Endothelial cell of umbilical vein (primary cell): ENCODE measurements around the gene TAGLN2. TPM values are rescaled to one million over a fixed set of nuclear protein-coding genes. Genes with fewer than 3 reads are reported as not detected.

ENCODE experiments used
- BruUV-seq: library from RNA; stranded (reverse); fragments of 400-500 nt; replicated peaks from 2 replicates; lab custom pipeline; 2021; lab: Mats Ljungman, UMichigan
- CTCF ChIA-PET: fragments of 300-600, 350-600 bp; sonication (Branson Sonifier 250); formaldehyde crosslinking; loops from one replicate; lab custom pipeline; 2021; ENCODE audit warnings: antibody characterized with exemption, inconsistent platforms; lab: Charles Lee
- POLR2A ChIA-PET: fragments of 300-600, 350-600 bp; sonication (Branson Sonifier 250); formaldehyde crosslinking; loops from one replicate; lab custom pipeline; 2021; ENCODE audit warnings: antibody characterized with exemption, inconsistent platforms; lab: Charles Lee
- DNase-seq: peaks from one replicate; pipeline ENCODE4 v3.0.0-alpha.2; 2011; ENCODE audit warnings: low read depth, low spot score
- FAIRE-seq: peaks from 2 replicates; lab custom pipeline; 2011; peaks lifted over from hg19 to GRCh38; lab: Jason Lieb, UNC
- H2AFZ ChIP-seq: 2 replicates; pipeline ENCODE4 v1.6.0; 2012; ENCODE audit warnings: low read depth, low read length, control low read depth, inconsistent platforms
- H3K27ac ChIP-seq: 2 replicates; pipeline ENCODE4 v1.5.1; 2011; ENCODE audit warnings: low read depth, mild to moderate bottlenecking, control low read depth, low read length, moderate library complexity; ENCODE audit not compliant: insufficient read depth
- H3K27me3 ChIP-seq, 2 experiments: 2 replicates each; pipeline versions ENCODE4 v1.6.0 to v1.6.1; 2011; ENCODE audit warnings: low read length in 2 of 2, mixed read lengths in 1 of 2; ENCODE audit not compliant: control insufficient read depth in 2 of 2, insufficient read depth in 2 of 2
- H3K36me3 ChIP-seq, 2 experiments: 2 replicates in 1 of 2; 3 replicates in 1 of 2; pipeline ENCODE4 v1.5.1; 2011; ENCODE audit warnings: low read length in 2 of 2, mild to moderate bottlenecking in 1 of 2, moderate library complexity in 1 of 2; ENCODE audit not compliant: control insufficient read depth in 2 of 2, insufficient read depth in 2 of 2; ENCODE audit errors: extremely low read depth in 1 of 2
- H3K4me1 ChIP-seq: 3 replicates; pipeline ENCODE4 v1.5.1; 2011; ENCODE audit warnings: mild to moderate bottlenecking, low read length; ENCODE audit not compliant: control insufficient read depth, insufficient read depth; ENCODE audit errors: extremely low read depth
- H3K4me2 ChIP-seq: 2 replicates; pipeline ENCODE4 v1.6.1; 2011; ENCODE audit warnings: low read length, control low read depth, mixed read lengths; ENCODE audit not compliant: insufficient read depth
- H3K4me3 ChIP-seq, 3 experiments: fragments of 200-600 bp in 1 of 3; sonication (generic), shearing (Covaris generic) in 1 of 3; replicated peaks in 1 of 3; 2 replicates each; pipeline ENCODE4 v1.5.1; 2011 to 2016; ENCODE audit warnings: control low read depth in 3 of 3, low read length in 3 of 3, mild to moderate bottlenecking in 2 of 3, inconsistent platforms in 1 of 3, low read depth in 1 of 3, moderate library complexity in 1 of 3; ENCODE audit not compliant: insufficient read depth in 1 of 3
- H3K79me2 ChIP-seq: 2 replicates; pipeline ENCODE4 v1.6.0; 2012; ENCODE audit warnings: low read length, inconsistent platforms; ENCODE audit not compliant: control insufficient read depth, insufficient read depth
- H3K9ac ChIP-seq: replicated peaks from 2 replicates; pipeline ENCODE3; 2011; ENCODE audit warnings: low read length, control low read depth; ENCODE audit not compliant: insufficient read depth; ENCODE audit errors: extremely low read depth
- H3K9me1 ChIP-seq: replicated peaks from 3 replicates; pipeline ENCODE4 v1.6.0; 2011; ENCODE audit warnings: mild to moderate bottlenecking, low read length; ENCODE audit not compliant: control insufficient read depth, insufficient read depth; ENCODE audit errors: extremely low read depth
- H3K9me3 ChIP-seq: replicated peaks from 2 replicates; pipeline ENCODE4 v1.5.1; 2012; ENCODE audit warnings: low read length, inconsistent platforms; ENCODE audit not compliant: control insufficient read depth, insufficient read depth
- H4K20me1 ChIP-seq: replicated peaks from 2 replicates; pipeline ENCODE3; 2011; ENCODE audit warnings: mild to moderate bottlenecking, low read length; ENCODE audit not compliant: control insufficient read depth, insufficient read depth; ENCODE audit errors: extremely low read depth
- EZH2 ChIP-seq: IDR thresholded peaks from 2 replicates; pipeline ENCODE4 v1.6.1; 2012; ENCODE audit warnings: borderline replicate concordance, low read depth, mild to moderate bottlenecking, moderate library complexity, low read length, inconsistent platforms; ENCODE audit not compliant: severe bottlenecking
- FOS ChIP-seq: IDR thresholded peaks from 2 replicates; pipeline ENCODE4 v1.6.1; 2011; ENCODE audit warnings: mild to moderate bottlenecking, low read length, moderate library complexity, borderline replicate concordance; ENCODE audit not compliant: insufficient read depth
- GATA2 ChIP-seq: IDR thresholded peaks from 2 replicates; pipeline ENCODE4 v1.7.0; 2011; ENCODE audit warnings: low read depth, mild to moderate bottlenecking, moderate library complexity, mixed read lengths, low read length; ENCODE audit not compliant: insufficient read length, insufficient read depth
- JUN ChIP-seq: IDR thresholded peaks from 2 replicates; pipeline ENCODE4 v1.6.1; 2011; ENCODE audit warnings: borderline replicate concordance, low read depth; ENCODE audit not compliant: insufficient read length, insufficient read depth
- MYC ChIP-seq: IDR thresholded peaks from one replicate; pipeline ENCODE4 v1.6.1; 2011; ENCODE audit warnings: mild to moderate bottlenecking, low read depth, low read length
- POLR2A ChIP-seq: IDR thresholded peaks from 2 replicates; pipeline ENCODE4 v1.6.1; 2012; ENCODE audit warnings: low read depth, mild to moderate bottlenecking, control low read depth, low read length
- POLR2AphosphoS5 ChIP-seq: IDR thresholded peaks from 2 replicates; pipeline ENCODE4 v1.6.1; 2012; ENCODE audit warnings: low read depth, mild to moderate bottlenecking, control low read depth, low read length, moderate library complexity; ENCODE audit not compliant: insufficient read depth
- dilution Hi-C: fragments of 300-500 bp; cut with MboI; formaldehyde crosslinking; loops from one replicate; pipeline ENCODE4 v1.15.0; 2019; ENCODE audit warnings: low sequenced_read_pairs; ENCODE audit not compliant: extremely low pct_ligation_motif_present
- intact Hi-C: fragments of 100-400 bp; cut with micrococcal nuclease; formaldehyde crosslinking; loops from one replicate; pipeline ENCODE4 v1.10.0; 2022
- polyA plus RNA-seq, 4 experiments: library from polyadenylated mRNA; depleted of rRNA in 3 of 4; stranded (reverse) in 3 of 4; unstranded in 1 of 4; fragments of >200 nt; gene quantifications; 2 replicates each; pipeline versions ENCODE4 v1.2.1 to v1.2.3, GENCODE V29; 2011 to 2012; ENCODE audit warnings: missing spikeins in 1 of 4
- total RNA-seq: library from RNA; stranded (reverse); gene quantifications from 2 replicates; pipeline ENCODE4 v1.2.3, GENCODE V29; 2021
- TF ChIP-seq, protein P1 (sequence below): IDR thresholded peaks from 2 replicates; pipeline ENCODE4 v1.6.1; 2011; ENCODE audit not compliant: insufficient read depth, insufficient read length
- TF ChIP-seq, protein P2 (sequence below), 2 donors: IDR thresholded peaks; 1 replicate in 1 of 2; 2 replicates in 1 of 2; pipeline ENCODE4 v1.5.1; 2011; ENCODE audit warnings: low read length in 2 of 2, mild to moderate bottlenecking in 2 of 2, moderate library complexity in 2 of 2, control low read depth in 1 of 2, inconsistent platforms in 1 of 2, low read depth in 1 of 2; ENCODE audit not compliant: insufficient read depth in 1 of 2; ENCODE audit errors: extremely low read depth in 1 of 2

Gene TAGLN2
- total and polyA plus RNA-seq, 2 donors (not counting 3 experiments of a cell fraction or from before 2014, with no cell fraction given) = 646 to 1,279 TPM

DNA sequence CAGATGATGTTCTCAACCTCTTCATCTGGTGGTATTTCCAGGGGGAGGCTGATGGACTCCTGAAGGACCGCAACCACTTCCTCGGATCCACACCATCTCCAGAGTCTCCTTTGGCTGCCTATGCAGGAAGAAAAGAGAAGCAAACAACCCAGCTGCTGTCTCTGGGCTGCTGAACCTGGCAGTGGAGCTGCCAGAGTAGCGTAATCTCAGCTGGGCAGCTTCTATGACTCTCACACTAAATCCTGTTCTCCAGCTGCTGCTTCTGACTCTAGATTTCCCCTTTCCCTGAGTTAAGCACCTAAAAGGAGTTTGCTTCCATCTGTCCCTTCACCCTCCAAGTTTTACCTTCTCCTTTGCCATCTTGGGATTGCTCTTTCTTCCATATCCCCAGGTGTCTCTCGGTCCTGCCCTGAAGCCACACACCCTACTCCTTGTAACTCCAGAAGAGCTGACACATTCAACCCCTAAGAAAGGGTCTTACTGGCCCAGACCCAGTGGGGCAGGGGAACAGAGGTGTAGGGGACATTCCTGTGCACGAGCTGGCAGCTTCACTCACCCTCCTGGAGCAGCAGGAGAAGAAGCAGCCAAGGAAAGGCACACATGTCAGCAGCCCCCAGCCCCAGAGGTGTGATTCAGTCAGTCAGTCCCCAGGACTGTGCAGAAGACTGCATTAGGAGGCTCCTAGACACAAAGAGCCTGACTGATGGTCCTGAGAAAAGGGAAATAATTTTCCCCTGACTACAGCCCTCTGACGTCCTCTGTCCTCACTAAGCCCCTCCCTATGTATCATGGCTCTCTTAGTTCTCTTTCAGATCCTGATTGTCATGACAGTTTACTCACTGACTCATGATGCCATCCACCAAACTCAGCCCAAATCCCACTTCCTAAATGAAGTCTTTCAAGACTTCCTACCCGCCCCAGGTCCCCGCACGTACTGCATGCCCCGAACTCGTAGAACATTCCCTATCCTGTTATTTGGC is 28.5 kb upstream of the TAGLN2 start, which contains the start of gene SLAMF9:
SLAMF9 (minus strand) TSS at position 702 of the 980 bp plus-strand sequence; CDS start at position 602, 100 bp downstream.
- POLR2A ChIA-PET = no interaction called here
- intact Hi-C loops = no loop called here

DNA sequence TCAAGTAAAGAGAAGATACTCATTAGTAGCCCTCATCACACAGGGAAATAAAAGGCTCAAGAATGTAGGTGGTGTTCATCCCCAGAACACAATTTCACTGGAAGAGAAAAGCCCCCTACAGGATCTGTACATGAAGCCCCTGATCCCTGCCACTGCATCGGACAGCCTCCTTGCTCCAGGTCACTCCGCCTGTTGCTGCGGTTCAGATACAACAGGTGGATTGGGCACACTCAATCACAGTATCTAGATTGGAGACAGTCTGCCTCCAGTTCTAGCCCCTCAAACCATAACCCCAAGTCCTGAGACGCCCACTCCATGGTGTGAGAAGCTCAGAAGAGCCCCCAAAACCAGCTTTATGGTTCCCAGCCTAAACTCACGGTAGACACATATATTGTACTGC is 27.6 kb upstream of the TAGLN2 start:
- H3K36me3 ChIP-seq = no peaks in the 10 kb centered on the region
- dilution Hi-C loops = no loop called here
- BruUV-seq = no TSS peak
- peaks cover 23 to 25% of the 10 kb centered on the region in 2 experiments for H3K27me3 ChIP-seq
- FAIRE-seq (no peak), DNase-seq (no peak)
- no peak overlapping the region for H3K4me3 ChIP-seq
- no peaks in the 10 kb centered on the region for H3K4me1 ChIP-seq
- H4K20me1 ChIP-seq = no peaks in the 10 kb centered on the region
- intact Hi-C loops = no loop called here
- no peaks in the 10 kb centered on the region for H3K9me1 ChIP-seq
- no peak overlapping the region for H3K9ac ChIP-seq
- CTCF ChIA-PET = interaction anchor here (1.0 kb wide), 2 partner anchors 14 to 55 kb away, joined by 3 to 4 read pairs; no protein-coding TSS in a partner anchor
- no peaks in the 10 kb centered on the region for H3K9me3 ChIP-seq
- no peak overlapping the region for H3K4me2 ChIP-seq
- no peak overlapping the region for H3K27ac ChIP-seq
- POLR2A ChIA-PET = no interaction called here
- no peak overlapping the region for H2AFZ ChIP-seq
- TF ChIP-seq GATA2 (no peak), JUN (no peak), POLR2A (no peak), POLR2AphosphoS5 (no peak), FOS (no peak), MYC (no peak), EZH2 (no peak)
- TF ChIP-seq, protein P1, sequence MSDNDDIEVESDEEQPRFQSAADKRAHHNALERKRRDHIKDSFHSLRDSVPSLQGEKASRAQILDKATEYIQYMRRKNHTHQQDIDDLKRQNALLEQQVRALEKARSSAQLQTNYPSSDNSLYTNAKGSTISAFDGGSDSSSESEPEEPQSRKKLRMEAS = no peak
- TF ChIP-seq, protein P2, sequence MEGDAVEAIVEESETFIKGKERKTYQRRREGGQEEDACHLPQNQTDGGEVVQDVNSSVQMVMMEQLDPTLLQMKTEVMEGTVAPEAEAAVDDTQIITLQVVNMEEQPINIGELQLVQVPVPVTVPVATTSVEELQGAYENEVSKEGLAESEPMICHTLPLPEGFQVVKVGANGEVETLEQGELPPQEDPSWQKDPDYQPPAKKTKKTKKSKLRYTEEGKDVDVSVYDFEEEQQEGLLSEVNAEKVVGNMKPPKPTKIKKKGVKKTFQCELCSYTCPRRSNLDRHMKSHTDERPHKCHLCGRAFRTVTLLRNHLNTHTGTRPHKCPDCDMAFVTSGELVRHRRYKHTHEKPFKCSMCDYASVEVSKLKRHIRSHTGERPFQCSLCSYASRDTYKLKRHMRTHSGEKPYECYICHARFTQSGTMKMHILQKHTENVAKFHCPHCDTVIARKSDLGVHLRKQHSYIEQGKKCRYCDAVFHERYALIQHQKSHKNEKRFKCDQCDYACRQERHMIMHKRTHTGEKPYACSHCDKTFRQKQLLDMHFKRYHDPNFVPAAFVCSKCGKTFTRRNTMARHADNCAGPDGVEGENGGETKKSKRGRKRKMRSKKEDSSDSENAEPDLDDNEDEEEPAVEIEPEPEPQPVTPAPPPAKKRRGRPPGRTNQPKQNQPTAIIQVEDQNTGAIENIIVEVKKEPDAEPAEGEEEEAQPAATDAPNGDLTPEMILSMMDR (IDR thresholded peaks at IDR 0.05; ENCODE audit: extremely low read depth in 1 of 2, insufficient read depth in 1 of 2, low read depth in 1 of 2, low read length in 2 of 2) = no peak
- no peaks in the 10 kb centered on the region for H3K79me2 ChIP-seq

More for the DNA sequence above, 28.5 kb upstream of the TAGLN2 start, which contains the start of gene SLAMF9:
- H3K4me2 ChIP-seq = no peak within 1 kb of the TSS
- H3K9me1 ChIP-seq = no peaks in the 10 kb centered on the region
- no peaks in the 10 kb centered on the region for H3K9me3 ChIP-seq
- H3K36me3 ChIP-seq = no peaks in the 10 kb centered on the region
- H2AFZ ChIP-seq = no peak within 1 kb of the TSS
- H4K20me1 ChIP-seq = no peaks in the 10 kb centered on the region
- dilution Hi-C loops = no loop called here
- BruUV-seq = no TSS peak
- H3K27me3 ChIP-seq = peaks cover 20 to 25% of the 10 kb centered on the region in 2 experiments
- no peak for FAIRE-seq
- CTCF ChIA-PET = interaction anchor here (1.0 to 1.4 kb wide), 3 partner anchors 33 to 54 kb away, joined by 3 to 5 read pairs (median 3); no protein-coding TSS in a partner anchor
- no peak within 1 kb of the TSS for H3K27ac ChIP-seq
- no peak for DNase-seq
- H3K4me3 ChIP-seq = no peak within 1 kb of the TSS
- no peaks in the 10 kb centered on the region for H3K79me2 ChIP-seq
- H3K4me1 ChIP-seq = no peaks in the 10 kb centered on the region
- H3K9ac ChIP-seq = no peak within 1 kb of the TSS
- TF ChIP-seq, protein P1 = no peak
- no peak for TF ChIP-seq EZH2
- TF ChIP-seq GATA2 = no peak
